Measurements from ENCODE around the gene BCL11B. TPM values are rescaled to one million over a fixed set of nuclear protein-coding genes. Genes with fewer than 3 reads are reported as not detected.

The BCL11B gene
- total and polyA plus RNA-seq, 10 of the 15 experiments (the other 5 are each of a cell fraction or from before 2014, with no cell fraction given): 0.38 to 5.5 (median 1.3) TPM

GRCh38 chr14:99242816-99243721 lies 28.9 kb downstream of the BCL11B start:
- no peak overlapping the region for H3K4me2 ChIP-seq (ENCODE audit: control insufficient read depth, insufficient read depth)
- no TSS peak for BruUV-seq (replicated peaks)
- DNase-seq (ENCODE audit: low read depth, low spot score): no peak
- intact Hi-C loops (cut with micrococcal nuclease; ENCODE audit: unreplicated experiment): no loop called here
- TF ChIP-seq TAF1 (IDR thresholded peaks at IDR 0.05; ENCODE audit: borderline replicate concordance, low read depth, low read length) (no peak), RAD21 (IDR thresholded peaks at IDR 0.05; ENCODE audit: insufficient read depth, low read depth, low read length) (no peak), ZBTB40 (IDR thresholded peaks at IDR 0.05; ENCODE audit: borderline replicate concordance) (no peak), IRF4 (IDR thresholded peaks at IDR 0.05; ENCODE audit: low read depth, low read length) (no peak), MTA2 (IDR thresholded peaks at IDR 0.05; ENCODE audit: low read depth) (no peak), HDAC6 (IDR thresholded peaks at IDR 0.05; ENCODE audit: unreplicated experiment) (no peak), BRCA1 (IDR thresholded peaks at IDR 0.05; ENCODE audit: low read depth, low read length) (no peak), NR2C2 (IDR thresholded peaks at IDR 0.05; ENCODE audit: borderline replicate concordance, control insufficient read depth, insufficient read length, low read depth) (no peak), ZBTB11 (CRISPR knock-in tag; IDR thresholded peaks at IDR 0.05) (no peak), BCL11A (IDR thresholded peaks at IDR 0.05; ENCODE audit: low read depth, low read length) (no peak), POLR2AphosphoS2 (IDR thresholded peaks at IDR 0.05; ENCODE audit: low read depth, low read length) (no peak), ESRRA (IDR thresholded peaks at IDR 0.05; ENCODE audit: low read length) (no peak), SIX5 (IDR thresholded peaks at IDR 0.05; ENCODE audit: low read depth, low read length, severe bottlenecking) (no peak)
- 47% methylated on average over 10 of the region's 10 CpGs for WGBS (ENCODE audit: insufficient coverage, insufficient replicate concordance, low lambda C conversion rate, missing lambda C conversion rate)
- in situ Hi-C loops (cut with MboI): no loop called here
- H3K36me3 ChIP-seq (ENCODE audit: control insufficient read depth in 2 of 2, insufficient read depth in 2 of 2, low read length in 1 of 2): no peaks in the 10 kb centered on the region
- H3K27me3 ChIP-seq (replicated peaks in 1 of 2; ENCODE audit: control insufficient read depth in 2 of 2, insufficient read depth in 2 of 2, low read length in 1 of 2): peaks cover 0 to 3% of the 10 kb centered on the region in 2 experiments; a peak in 2 of 4 replicates
- H3K27ac ChIP-seq (ENCODE audit: control insufficient read depth, insufficient read depth): no peak overlapping the region
- no peaks in the 10 kb centered on the region for H4K20me1 ChIP-seq (ENCODE audit: control insufficient read depth, insufficient read depth)
- H2AFZ ChIP-seq (ENCODE audit: control insufficient read depth, low read depth, low read length): no peak overlapping the region
- no peak overlapping the region for H3K4me3 ChIP-seq
- POLR2A ChIA-PET: no interaction called here
- no peak overlapping the region for H3K9ac ChIP-seq (ENCODE audit: control insufficient read depth, insufficient read depth, low read length)
- no peaks in the 10 kb centered on the region for H3K79me2 ChIP-seq (ENCODE audit: control insufficient read depth, insufficient read depth, low read length)
- no peaks in the 10 kb centered on the region for H3K4me1 ChIP-seq (ENCODE audit: control insufficient read depth, insufficient read depth, low read length)
- FAIRE-seq: no peak
- SMC1A ChIA-PET (ENCODE audit: uncharacterized antibody, unreplicated experiment): interaction anchor here (2.2 kb wide), 1 partner anchor 11 kb away, joined by 6 read pairs; no protein-coding TSS in a partner anchor
- no peak for ATAC-seq
- H3K9me3 ChIP-seq (replicated peaks; ENCODE audit: control insufficient read depth, insufficient read depth, low read length): no peaks in the 10 kb centered on the region
- RAD21 ChIA-PET (ENCODE audit: unreplicated experiment): no interaction called here
- CTCF ChIA-PET: interaction anchor here (1.1 kb wide), 1 partner anchor 173 kb away, joined by 3 read pairs; no protein-coding TSS in a partner anchor
